G401.6 (cell line): ENCODE measurements around the gene VAMP1.

Source experiments
- FAIRE-seq: peaks from 2 replicates; lab custom pipeline; 2012; peaks lifted over from hg19 to GRCh38; lab: Jason Lieb, UNC

Gene VAMP1

GRCh38 chr12:6425590-6426531 lies 44.6 kb downstream of the VAMP1 start:
- FAIRE-seq = no peak

GRCh38 chr12:6424866-6425265 lies 45.6 kb downstream of the VAMP1 start:
- no peak for FAIRE-seq

GRCh38 chr12:6424008-6424347 lies 46.5 kb downstream of the VAMP1 start:
- no peak for FAIRE-seq

- FAIRE-seq = peak; percentile 89
Observed at GRCh38 chr12:6423267-6424007, 47.0 kb downstream of the VAMP1 start.

GRCh38 chr12:6420364-6420763 lies 50.1 kb downstream of the VAMP1 start:
- no peak for FAIRE-seq

GRCh38 chr12:6418796-6419195 lies 51.7 kb downstream of the VAMP1 start:
- FAIRE-seq = no peak

- no peak for FAIRE-seq
Observed at GRCh38 chr12:6416596-6416995, 53.9 kb downstream of the VAMP1 start.
